Stimulated activated CD8-positive, alpha-beta memory T cell treated with anti-CD3 and anti-CD28 coated beads, Interleukin-12 subunit alpha, Interleukin-12 subunit beta, amount 100 ng/mL, for 1 hour (primary cell): ENCODE data around the gene EMP2.
"Not testable (repeated sequence)": the region's sequence is repeated elsewhere in the genome, so short reads cannot be mapped to it uniquely, and the experiment has no call there.

ENCODE experiments used
- DNase-seq: peaks from one replicate; pipeline ENCODE4 v3.0.0-alpha.2; 2020; ENCODE audit warnings: low read depth

The EMP2 gene

GRCh38 chr16:10520869-10521578 is 59.4 kb downstream of the EMP2 start:
- DNase-seq: no peak

GRCh38 chr16:10519929-10520868 is 60.2 kb downstream of the EMP2 start:
- DNase-seq: no peak

GRCh38 chr16:10519297-10519696 is 61.1 kb downstream of the EMP2 start:
- DNase-seq: no peak

GRCh38 chr16:10518479-10519041 is 61.8 kb downstream of the EMP2 start:
- DNase-seq: no peak

- no peak for DNase-seq
These were observed 62.5 kb downstream of the EMP2 start for GRCh38 chr16:10517868-10518267.

GRCh38 chr16:10514369-10515055 is 65.9 kb downstream of the EMP2 start:
- no peak for DNase-seq

GRCh38 chr16:10511829-10512228 is 68.6 kb downstream of the EMP2 start:
- no peak for DNase-seq

- no peak for DNase-seq
These were observed 70.1 kb downstream of the EMP2 start for GRCh38 chr16:10510279-10510678.

- DNase-seq: peak; percentile 48
These were observed 70.8 kb downstream of the EMP2 start for GRCh38 chr16:10509534-10510025.

- DNase-seq: not testable (repeated sequence)
These were observed 75.1 kb downstream of the EMP2 start for GRCh38 chr16:10505286-10505685.

- DNase-seq: no peak
These were observed 76.0 kb downstream of the EMP2 start for GRCh38 chr16:10504404-10504885.

- DNase-seq: no peak
These were observed 77.6 kb downstream of the EMP2 start for GRCh38 chr16:10502776-10503175.

GRCh38 chr16:10501016-10501607 is 79.3 kb downstream of the EMP2 start:
- DNase-seq: no peak

- DNase-seq: no peak
These were observed 79.8 kb downstream of the EMP2 start for GRCh38 chr16:10500582-10500981.

GRCh38 chr16:10497132-10498101 is 83.0 kb downstream of the EMP2 start:
- no peak for DNase-seq

GRCh38 chr16:10495031-10495345 is 85.4 kb downstream of the EMP2 start:
- no peak for DNase-seq

- no peak for DNase-seq
These were observed 85.9 kb downstream of the EMP2 start for GRCh38 chr16:10494343-10495030.

GRCh38 chr16:10493276-10493675 is 87.1 kb downstream of the EMP2 start:
- DNase-seq: no peak

- DNase-seq: no peak
These were observed 90.3 kb downstream of the EMP2 start for GRCh38 chr16:10490141-10490540.
